ENCODE results near the gene SYK.
"Not testable (repeated sequence)": the region's sequence is repeated elsewhere in the genome, so short reads cannot be mapped to it uniquely, and the experiment has no call there.

The SYK gene

DNA sequence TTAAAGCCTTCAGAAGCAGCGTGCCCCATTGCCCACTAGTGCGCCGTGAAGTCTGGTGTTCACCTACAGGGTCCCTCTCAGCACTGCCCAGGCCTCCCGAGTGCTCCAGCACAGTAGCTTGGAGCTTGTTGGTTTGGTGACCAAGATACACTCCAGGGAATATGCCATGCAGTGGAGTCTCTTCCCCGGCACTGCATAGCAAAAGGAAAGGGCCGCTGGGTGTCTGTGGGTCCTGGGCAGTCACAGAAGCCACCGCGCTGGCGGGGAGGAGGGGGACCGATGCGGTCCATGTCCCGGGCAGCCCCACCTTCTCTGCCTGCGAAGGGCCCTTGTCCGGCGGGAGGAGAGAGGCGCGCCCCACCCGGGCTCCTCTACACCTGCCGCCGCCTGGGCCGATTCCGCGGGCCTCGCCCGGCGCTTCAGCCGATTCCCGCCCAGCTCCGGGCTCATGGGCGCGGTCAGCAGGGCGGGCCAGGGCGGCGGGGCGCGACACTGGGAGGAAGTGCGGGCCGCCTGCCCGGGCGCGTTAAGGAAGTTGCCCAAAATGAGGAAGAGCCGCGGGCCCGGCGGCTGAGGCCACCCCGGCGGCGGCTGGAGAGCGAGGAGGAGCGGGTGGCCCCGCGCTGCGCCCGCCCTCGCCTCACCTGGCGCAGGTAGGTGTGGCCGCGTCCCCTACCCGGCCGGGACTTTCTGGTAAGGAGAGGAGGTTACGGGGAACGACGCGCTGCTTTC lies at the start of gene SYK:
SYK (plus strand) TSS at position 579 of the 732 bp plus-strand sequence. CDS start 42,080 bp downstream, outside the sequence.
- TF ChIP-seq, protein P1, sequence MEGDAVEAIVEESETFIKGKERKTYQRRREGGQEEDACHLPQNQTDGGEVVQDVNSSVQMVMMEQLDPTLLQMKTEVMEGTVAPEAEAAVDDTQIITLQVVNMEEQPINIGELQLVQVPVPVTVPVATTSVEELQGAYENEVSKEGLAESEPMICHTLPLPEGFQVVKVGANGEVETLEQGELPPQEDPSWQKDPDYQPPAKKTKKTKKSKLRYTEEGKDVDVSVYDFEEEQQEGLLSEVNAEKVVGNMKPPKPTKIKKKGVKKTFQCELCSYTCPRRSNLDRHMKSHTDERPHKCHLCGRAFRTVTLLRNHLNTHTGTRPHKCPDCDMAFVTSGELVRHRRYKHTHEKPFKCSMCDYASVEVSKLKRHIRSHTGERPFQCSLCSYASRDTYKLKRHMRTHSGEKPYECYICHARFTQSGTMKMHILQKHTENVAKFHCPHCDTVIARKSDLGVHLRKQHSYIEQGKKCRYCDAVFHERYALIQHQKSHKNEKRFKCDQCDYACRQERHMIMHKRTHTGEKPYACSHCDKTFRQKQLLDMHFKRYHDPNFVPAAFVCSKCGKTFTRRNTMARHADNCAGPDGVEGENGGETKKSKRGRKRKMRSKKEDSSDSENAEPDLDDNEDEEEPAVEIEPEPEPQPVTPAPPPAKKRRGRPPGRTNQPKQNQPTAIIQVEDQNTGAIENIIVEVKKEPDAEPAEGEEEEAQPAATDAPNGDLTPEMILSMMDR (IDR thresholded peaks at IDR 0.05), result peak; percentile 29
- H3K4me1 ChIP-seq (ENCODE audit: control insufficient read depth in 1 of 2, insufficient read depth in 1 of 2, low read depth in 1 of 2, low read length in 1 of 2), result peaks cover 88 to 90% of the 10 kb centered on the region in 2 experiments
- H3K27me3 ChIP-seq, result no peaks in the 10 kb centered on the region
- H3K27ac ChIP-seq, result peak within 1 kb of the TSS; percentile 97
- H3K9me3 ChIP-seq, result no peaks in the 10 kb centered on the region
- H3K36me3 ChIP-seq, result no peaks in the 10 kb centered on the region
- peak within 1 kb of the TSS; percentile 81 to 96 for H3K4me3 ChIP-seq (ENCODE audit: low read depth in 1 of 2, low read length in 1 of 2)

DNA sequence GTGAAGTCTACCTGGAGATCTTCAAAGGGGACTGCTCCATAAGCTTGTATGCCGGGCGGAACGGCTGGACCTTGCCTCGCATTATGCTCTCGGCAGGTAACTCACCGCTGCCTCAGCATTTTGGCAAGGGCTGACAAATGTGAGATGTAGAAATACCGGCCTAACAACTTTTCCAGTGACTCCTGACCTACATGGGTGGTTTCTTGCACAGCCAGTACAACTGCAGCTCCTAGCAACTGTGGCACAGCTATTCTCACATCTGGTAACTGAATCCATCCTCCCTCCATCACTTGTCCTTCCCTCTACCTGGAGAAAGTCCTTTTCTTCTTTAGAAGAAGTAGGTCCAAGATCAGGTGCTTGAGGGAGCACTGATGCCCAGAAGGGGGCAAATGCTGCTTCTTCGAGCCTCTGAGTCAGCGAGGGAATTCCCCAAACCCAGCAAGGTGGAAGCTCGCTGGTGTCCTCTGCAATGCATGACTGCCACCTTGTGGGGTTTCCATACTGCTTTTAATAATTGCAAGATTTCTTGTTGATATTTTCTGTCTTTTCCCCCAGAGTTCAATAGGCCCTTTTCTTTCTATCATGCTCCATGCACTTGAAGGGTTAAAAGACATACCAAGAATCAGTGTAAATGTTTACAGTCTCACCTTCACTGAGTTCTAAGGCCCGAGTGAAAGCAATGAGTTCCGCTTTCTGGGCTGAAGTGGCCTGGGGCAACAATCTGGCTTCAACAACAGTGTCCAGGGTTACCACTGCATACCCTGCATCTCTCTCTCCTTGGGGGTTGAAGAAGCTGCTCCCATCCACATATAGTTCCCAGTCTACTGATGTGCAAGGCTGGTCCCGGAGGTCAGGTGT lies 45.9 kb upstream of the SYK start:
- not testable (repeated sequence) for H3K9me3 ChIP-seq; H3K27ac ChIP-seq; H3K4me3 ChIP-seq (ENCODE audit: low read depth in 1 of 2, low read length in 1 of 2); H3K27me3 ChIP-seq; H3K4me1 ChIP-seq (ENCODE audit: control insufficient read depth in 1 of 2, insufficient read depth in 1 of 2, low read depth in 1 of 2, low read length in 1 of 2); H3K36me3 ChIP-seq

DNA sequence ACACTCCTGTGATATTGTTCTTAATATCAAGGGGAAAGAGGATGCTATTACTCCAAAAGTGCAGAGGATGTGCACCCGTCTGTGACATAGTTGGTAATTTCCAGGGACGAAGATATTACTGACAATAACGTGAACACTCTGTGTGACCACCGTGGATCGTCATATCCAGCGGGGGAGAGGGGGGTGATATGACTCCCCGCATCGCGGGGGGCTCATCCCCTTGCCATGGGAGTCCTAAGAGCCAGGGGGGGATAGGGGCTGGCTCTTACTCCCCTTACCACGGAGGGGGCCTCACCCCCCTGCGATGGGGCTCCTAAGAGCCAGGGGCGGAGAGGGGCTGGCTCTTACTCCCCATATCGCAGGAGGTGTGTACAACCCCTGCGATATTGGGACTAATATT lies 41.0 kb upstream of the SYK start:
- not testable (repeated sequence) for H3K4me1 ChIP-seq (ENCODE audit: control insufficient read depth in 1 of 2, insufficient read depth in 1 of 2, low read depth in 1 of 2, low read length in 1 of 2); H3K36me3 ChIP-seq; H3K27me3 ChIP-seq; H3K4me3 ChIP-seq (ENCODE audit: low read depth in 1 of 2, low read length in 1 of 2); H3K9me3 ChIP-seq; H3K27ac ChIP-seq

DNA sequence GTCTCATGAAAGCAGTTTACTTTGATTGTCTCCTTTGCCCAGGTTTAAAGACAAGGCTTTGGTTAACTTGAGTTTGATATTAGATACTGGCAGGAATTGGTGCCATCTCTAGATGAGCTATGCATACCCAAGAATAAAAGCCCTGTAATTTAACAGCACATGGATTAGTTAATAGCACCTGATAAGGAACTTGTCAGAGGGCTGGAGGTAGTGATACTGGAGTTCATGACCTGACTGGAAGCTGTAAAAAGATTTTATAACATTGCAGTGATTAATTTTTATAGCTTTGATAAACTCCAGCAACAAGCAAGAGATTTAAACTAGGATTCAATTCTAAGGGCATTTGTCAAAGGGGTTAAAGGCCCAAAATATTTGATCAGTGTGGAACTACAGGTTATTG lies 34.9 kb upstream of the SYK start:
- no peak overlapping the region for H3K4me3 ChIP-seq (ENCODE audit: low read depth in 1 of 2, low read length in 1 of 2)
- no peaks in the 10 kb centered on the region for H3K9me3 ChIP-seq
- TF ChIP-seq, protein P1 (IDR thresholded peaks at IDR 0.05), result no peak
- no peaks in the 10 kb centered on the region for H3K36me3 ChIP-seq
- H3K4me1 ChIP-seq (ENCODE audit: control insufficient read depth in 1 of 2, insufficient read depth in 1 of 2, low read depth in 1 of 2, low read length in 1 of 2), result peaks cover 10 to 20% of the 10 kb centered on the region in 2 experiments
- no peak overlapping the region for H3K27ac ChIP-seq
- no peaks in the 10 kb centered on the region for H3K27me3 ChIP-seq

DNA sequence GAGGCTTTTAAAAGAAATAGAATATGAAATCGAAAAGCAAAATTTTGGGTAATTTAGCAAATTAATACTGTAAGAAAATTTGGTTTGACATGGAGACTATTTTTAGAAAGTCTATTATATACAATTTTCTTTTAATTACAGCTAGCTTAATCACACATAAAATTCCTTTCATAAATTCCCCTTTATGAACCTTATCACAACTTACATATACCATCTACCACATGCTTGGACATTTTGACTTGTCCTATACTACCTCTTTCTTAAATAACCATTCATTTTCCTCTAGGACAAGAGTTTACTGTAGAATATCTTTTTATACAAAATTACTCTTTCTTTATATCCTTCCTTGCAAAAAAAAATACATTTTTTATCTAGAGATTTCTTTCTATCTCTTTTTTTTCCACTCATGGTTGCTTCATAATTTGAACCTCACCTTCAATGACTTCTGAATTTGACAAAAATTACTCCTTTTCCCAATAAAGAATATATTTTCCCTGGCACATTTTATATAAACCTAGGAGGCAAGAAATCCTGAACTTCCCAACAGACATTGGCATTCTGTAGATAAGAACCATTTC lies 34.0 kb upstream of the SYK start:
- no peaks in the 10 kb centered on the region for H3K9me3 ChIP-seq
- peaks cover 17 to 29% of the 10 kb centered on the region in 2 experiments for H3K4me1 ChIP-seq (ENCODE audit: control insufficient read depth in 1 of 2, insufficient read depth in 1 of 2, low read depth in 1 of 2, low read length in 1 of 2)
- H3K4me3 ChIP-seq (ENCODE audit: low read depth in 1 of 2, low read length in 1 of 2), result no peak overlapping the region
- H3K36me3 ChIP-seq, result no peaks in the 10 kb centered on the region
- H3K27me3 ChIP-seq, result no peaks in the 10 kb centered on the region
- no peak overlapping the region for H3K27ac ChIP-seq
- TF ChIP-seq, protein P1 (IDR thresholded peaks at IDR 0.05), result no peak

DNA sequence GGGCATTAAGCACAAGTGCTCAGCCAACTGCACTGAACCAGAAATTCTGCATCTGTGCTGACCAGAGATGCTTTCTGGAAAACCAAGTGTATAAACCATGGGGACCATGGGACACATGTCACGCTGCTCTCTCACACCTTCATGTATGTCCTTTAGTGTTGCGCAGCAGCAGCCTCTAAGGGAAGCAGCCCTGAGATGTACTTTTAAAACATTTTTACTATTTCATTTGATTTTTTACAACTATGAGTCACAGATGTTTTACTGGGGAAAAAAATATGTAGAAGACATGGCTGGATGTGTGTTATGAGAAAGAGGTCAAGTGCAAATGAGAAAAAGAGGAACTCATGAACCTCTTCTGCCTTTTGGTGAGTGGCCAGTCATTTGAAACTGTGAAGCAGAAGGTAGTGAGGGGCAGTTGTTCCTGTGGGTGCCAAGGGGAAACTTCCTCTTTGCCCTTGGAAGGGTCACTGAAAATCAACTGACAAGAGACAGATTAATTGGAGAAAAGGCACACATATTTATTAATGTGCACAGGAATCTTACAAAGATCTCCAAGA lies 31.4 kb upstream of the SYK start:
- Histone ChIP-seq H3K4me3 (ENCODE audit: low read depth in 1 of 2, low read length in 1 of 2) (no peak overlapping the region), H3K27me3 (no peaks in the 10 kb centered on the region), H3K27ac (peak overlapping the region; percentile 65), H3K9me3 (no peaks in the 10 kb centered on the region), H3K4me1 (ENCODE audit: control insufficient read depth in 1 of 2, insufficient read depth in 1 of 2, low read depth in 1 of 2, low read length in 1 of 2) (peaks cover 44 to 56% of the 10 kb centered on the region in 2 experiments), H3K36me3 (no peaks in the 10 kb centered on the region)
- TF ChIP-seq, protein P1 (IDR thresholded peaks at IDR 0.05), result no peak
